ENCODE measurements around the gene KNDC1.
"Not testable (repeated sequence)": the region's sequence is repeated elsewhere in the genome, so short reads cannot be mapped to it uniquely, and the experiment has no call there.

KNDC1 gene

DNA sequence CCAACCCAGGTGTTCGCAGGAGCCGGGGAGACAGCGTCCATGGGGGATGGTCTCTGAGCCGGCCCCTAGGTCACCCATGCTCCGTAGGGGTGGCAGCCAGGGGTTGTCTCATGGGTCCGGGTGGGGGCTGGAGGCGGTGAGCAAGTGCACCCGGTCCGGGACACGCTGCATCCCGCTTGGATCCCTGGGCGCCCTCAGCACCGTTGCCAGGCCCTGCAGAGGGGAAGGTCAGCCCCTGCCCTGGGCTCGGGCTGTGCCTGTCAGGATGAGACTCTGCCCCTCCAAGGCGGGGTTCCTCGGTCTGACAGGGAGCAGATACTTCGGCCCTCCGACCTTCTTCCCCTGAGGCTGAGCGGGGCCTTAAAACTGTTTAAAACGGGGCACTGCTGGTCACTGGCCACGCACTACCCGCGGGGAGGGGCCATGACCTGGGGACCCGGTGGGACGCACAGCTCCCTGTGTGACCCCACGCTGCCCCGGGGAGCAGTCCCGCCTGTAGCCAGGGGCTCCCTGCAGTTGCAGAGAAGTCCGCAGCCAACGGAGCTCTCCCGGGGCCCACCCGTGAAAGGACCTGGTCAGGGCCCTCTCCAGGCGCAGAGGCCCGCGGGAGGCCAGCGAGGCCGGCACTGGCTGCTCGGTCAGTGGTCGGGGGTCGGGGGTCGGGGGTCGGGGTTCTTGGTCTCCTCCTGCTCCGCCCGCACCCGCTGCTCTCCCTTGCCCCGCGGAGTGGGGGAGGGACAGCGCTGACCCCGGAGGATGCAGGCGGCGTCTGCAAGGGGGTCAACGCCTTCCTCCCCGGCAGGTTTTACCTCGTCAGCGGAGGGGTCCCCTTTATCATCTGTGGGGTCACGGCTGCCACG, 33.4 kb upstream of the KNDC1 start:
- no peak for DNase-seq

DNA sequence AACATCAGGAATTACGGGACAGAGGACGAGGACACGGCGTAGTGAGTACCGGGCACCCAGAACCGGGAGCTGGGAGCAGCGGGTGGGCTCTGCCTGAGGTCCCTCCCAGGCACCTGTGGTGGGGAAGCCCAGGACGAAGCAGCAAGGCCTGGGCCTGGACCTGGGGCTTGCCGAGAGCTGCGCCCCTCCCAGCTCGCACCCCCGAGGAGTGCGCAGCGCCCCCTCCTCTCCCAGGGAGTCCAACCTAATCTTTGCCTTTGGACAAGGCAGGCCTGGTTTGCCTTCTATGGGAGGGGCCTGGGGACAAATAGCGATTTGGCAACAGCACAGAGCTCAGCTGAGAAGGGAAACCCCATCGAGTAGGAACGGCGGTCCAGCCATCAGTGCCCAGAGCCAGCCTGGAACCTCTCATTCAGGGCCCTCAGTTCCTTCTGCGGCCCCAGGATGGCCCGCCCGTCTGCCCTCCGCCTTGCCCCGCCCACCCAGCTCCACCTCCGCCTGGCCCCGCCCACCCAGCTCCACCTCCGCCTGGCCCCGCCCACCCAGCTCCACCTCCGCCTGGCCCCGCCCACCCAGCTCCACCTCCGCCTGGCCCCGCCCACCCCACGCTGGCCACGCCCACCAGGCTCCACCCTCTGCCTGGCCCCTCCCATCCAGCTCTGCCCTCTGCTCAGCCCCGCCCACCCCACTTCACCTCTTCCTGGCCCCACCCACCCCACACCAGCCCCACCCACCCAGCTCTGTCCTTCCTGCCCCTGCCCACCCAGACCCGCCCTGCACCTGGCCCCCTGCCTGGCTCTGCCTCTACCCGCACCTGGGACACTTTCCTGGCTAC, 32.5 kb upstream of the KNDC1 start:
- no peak for DNase-seq

DNA sequence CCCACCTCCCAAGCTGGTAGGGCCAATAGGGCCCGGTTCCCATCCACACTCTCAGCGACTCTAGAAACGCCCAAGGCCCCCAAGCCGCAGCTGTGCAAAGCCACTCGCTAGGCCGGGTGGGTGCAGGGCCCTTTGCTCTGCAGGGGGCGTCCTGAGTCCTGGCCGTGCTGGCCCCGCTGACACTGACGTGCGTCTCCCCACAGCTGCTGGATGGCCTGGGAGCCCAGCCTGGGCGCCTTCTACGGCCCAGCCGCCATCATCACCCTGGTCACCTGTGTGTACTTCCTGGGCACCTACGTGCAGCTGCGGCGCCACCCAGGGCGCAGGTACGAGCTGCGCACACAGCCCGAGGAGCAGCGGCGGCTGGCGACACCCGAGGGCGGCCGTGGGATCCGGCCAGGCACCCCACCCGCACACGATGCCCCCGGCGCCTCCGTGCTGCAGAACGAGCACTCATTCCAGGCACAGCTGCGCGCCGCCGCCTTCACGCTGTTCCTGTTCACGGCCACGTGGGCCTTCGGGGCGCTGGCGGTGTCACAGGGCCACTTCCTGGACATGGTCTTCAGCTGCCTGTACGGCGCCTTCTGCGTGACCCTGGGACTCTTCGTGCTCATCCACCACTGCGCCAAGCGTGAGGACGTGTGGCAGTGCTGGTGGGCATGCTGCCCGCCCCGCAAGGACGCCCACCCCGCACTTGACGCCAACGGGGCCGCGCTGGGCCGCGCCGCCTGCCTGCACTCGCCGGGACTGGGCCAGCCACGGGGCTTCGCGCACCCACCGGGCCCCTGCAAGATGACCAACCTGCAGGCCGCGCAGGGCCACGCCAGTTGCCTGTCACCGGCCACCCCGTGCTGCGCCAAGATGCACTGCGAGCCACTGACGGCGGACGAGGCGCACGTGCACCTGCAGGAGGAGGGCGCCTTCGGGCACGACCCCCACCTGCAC, 31.6 kb upstream of the KNDC1 start:
- no peak for DNase-seq

DNA sequence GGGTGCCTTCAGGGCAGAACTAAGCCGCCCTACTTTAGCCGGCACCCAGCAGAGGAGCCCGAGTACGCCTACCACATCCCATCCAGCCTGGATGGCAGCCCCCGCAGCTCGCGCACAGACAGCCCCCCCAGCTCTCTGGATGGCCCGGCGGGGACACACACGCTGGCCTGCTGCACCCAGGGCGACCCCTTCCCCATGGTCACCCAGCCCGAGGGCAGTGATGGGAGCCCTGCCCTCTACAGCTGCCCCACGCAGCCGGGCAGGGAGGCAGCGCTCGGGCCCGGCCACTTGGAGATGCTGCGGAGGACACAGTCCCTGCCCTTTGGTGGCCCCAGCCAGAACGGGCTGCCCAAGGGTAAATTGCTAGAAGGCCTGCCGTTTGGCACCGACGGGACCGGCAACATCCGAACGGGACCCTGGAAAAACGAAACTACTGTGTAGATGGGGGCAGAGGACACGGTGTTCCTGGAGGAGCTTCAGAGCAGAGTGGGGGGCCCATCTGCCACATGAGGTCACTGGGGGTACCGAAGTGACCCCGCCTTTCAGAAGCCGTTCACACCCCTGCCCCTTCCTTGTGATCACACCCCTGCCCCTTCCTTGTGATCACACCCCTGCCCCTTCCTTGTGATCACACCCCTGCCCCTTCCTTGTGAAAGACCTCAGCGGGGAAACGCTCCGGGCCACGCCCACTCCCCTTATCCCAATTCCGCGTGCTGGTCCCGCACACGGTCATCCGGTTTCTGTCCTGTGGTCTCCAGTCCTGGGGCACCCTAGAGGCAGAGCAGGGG, 30.8 kb upstream of the KNDC1 start:
- no peak for DNase-seq

DNA sequence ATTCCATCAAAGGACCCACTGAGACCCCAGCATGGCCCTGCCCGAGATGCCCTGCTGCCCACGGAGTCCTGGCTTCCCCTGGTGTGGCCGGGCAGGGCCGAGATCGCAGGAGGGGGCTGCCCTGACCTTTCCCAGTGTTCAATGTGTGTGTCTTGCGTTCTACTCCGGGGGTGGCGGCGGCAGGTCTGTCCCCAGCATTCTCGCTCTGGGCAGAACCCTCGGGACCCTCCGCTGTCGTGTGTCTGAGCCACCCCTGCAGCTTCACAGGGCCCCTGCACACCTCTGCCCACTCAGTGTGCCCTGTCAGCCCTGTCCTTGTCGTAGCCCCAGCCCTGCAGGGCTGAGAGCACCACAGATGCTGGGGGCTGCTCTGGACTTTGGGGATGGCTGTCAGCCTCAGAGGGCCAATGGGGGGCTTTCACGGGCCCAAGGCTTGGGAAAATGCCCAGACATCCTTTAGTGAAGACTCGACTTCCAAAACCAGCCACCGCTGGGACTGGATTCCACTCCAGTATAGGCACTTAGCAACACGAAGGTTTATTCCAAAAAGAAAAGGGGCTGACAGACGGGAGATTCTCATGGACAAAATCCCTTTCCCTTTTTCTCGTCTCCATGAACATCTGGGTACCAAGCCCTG, 30.0 kb upstream of the KNDC1 start:
- no peak for DNase-seq

DNA sequence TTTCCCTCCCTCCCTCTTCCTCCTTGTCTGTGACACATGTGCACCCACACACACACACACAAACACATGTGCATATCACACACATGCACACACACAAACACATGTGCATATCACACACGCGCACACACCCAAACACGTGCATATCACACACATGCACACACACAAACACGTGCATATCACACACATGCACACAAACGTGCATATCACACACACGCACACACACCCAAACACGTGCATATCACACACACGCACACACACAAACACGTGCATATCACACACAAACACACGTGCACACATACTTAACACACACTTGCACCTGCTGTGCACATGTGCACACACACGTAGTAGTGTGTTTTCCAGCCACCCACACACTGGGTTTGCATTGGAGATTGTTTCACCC, 29.4 kb upstream of the KNDC1 start:
- no peak for DNase-seq

DNA sequence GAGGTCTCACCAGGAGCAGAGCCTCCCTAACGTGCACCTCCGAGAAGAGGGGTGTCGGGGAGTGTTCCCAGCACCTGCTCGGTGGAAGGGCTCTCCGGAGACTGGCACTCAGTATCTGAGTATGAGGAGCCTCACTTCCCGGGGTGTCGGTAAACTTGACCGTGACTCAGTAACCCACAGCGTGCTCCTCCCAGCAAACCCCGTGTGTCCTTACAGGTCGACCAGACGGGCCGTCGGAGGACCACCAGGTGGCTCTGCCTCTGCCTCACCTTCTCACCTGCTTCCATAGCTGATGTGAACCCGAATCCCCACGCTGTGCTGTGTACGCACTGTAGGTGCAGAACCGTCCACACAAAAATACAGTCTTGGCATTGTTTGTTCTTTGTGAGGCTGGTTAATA, 29.0 kb upstream of the KNDC1 start:
- no peak for DNase-seq

DNA sequence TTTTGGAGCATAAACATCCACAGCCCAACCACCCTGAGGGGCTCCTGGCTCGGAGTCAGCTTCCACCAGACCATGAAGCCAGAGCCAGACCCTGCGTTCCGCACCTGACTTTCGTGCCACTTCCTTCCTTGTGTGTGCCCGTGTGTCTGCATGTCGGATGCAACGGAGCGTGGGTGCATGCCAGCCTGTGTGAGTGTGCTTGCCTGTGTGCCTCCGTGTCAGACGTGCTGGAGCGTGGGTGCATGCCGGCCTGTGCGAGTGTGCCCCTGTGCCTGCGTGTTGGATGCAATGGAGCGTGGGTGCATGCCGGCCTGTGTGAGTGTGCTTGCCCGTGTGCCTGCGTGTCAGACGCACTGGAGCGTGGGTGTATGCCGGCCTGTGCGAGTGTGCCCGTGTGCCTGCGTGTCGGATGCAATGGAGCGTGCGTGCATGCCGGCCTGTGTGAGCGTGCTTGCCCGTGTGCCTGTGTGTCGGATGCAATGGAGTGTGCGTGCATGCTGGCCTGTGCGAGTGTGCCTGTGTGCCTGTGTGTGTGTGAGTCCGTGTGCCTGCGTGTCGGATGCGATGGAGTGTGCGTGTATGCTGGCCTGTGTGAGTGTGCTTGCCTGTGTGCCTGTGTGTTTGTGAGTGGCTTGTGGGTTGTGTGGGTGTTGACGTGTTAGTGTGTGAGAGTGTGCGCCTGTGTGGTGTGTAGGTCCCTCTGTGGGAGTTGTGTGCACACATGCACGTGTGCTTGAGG, 28.1 kb upstream of the KNDC1 start:
- DNase-seq, result no peak

DNA sequence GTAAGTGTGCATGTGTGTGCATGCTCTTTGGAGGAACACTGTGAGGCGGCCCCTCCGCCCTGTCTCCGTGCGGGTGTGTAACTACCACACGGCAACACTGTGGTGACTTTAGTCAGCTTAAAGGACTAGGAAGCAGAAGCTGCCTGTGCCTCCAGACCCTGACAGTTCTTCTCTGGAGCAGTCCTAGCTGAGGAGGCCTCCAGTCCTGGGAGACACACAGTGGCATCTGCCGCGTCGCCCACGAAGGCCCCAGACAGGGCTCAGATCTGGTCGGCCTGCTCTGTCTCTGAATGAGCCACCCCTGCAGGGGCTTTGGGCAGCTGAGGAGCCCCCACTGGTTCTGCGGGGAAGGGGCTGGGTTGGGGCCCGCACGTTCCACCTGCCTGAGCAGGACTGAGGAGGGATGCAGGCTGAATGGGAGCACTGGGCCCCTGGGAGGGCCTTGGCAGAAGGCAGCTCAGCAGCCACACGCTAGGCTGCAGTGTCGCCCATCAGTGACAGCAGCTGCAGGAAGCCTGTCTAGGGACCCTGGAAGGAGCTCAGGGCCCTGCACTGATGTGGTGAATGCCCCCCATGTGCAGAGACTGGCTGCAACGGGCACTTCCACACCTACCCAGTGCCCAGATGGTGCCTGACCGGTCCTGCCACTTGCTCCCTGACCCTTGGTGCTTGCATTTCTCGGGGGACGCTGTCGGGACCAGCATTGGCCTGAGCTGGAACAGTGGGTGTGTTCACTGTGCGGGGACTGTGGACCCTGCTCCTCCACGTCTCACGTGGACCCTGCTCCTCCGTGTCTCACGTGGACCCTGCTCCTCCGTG, 27.3 kb upstream of the KNDC1 start:
- DNase-seq, result no peak

DNA sequence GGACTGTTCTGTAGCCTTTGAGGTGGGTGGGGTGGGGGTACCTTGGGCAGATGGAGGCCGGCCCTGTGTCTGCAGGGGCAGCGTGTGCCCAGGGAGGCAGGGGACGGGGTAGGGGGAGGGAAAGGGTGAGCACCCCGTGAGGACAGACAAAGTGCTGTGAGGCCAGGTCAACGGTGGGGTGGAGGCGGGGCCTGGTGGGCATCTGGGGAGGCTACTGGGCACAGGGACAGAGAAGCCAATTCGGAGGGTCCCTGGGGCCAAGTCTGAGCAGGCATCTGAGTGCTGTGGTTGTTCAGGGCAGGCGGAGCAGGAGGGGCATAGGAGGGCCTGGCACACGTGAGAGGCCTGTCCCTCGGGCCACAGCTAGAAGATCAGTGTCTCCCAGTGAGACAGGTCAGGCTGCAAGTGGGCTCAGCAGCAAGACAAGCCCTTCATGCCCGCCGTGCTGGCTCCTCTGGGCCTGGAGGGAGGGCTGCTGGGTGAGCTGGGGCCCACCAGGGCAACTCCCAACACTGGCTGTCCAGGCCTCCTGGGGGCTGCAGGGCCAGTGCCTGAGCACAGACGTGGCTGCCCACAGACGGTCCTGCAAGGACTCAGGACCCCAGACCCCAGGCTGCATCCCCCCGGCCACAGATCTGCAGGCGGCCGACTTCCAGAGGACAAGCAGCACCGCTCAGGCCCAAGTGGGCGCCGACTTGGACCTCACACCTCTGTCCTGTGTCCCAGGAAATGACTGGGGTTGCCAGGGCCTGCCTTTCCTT, 26.4 kb upstream of the KNDC1 start:
- no peak for DNase-seq

DNA sequence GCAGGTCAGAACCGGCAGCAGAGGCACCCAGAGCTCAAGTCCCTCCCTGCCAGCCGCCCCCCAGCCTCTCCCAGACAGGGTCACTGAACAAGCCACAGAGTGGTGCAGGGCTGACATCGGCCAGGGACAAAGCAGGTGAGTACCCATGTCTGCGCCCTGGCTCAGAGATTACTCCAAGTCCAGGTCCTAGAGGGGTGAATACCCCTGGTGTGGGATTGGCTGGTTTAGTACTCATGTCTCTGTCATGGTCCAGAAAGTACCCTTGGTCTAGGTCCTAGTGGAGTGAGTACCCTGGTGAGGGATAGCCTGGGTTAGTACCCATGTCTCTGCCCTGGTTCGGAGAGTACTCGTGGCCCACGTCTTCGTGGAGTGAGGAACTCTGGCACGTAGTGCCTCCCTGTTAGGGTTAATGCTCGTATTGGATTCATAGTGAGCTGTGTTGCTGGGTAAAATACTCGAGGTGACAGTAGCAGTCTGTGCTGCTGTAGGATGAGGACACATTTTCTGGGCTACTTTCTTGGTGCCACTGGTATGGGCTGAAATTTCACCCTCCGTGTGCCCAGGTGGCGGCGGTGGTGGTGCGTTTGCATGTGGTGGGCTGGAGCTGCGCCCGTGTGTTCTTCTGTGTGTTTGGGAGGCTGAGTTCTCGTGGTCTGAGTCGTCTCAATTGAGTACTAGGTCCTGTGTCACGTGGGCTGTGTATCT, 25.5 kb upstream of the KNDC1 start:
- no peak for DNase-seq

DNA sequence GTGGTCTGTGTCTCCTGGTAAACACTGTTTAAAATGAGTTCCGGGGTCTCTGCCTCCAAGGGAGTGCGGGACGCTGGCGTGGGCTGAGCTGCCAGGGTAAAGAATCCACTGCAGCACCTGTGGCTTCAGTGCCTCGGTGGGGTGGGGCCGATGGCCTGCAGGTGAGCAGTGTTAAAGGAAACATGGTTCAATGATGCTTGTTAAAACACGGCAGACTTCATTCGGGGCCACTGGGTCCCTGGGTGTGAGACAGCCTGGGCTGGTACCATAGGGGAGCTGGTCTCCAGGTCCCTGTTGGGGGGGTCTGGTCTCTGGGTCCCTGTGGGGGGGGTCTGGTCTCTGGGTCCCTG, 24.9 kb upstream of the KNDC1 start:
- DNase-seq, result no peak

DNA sequence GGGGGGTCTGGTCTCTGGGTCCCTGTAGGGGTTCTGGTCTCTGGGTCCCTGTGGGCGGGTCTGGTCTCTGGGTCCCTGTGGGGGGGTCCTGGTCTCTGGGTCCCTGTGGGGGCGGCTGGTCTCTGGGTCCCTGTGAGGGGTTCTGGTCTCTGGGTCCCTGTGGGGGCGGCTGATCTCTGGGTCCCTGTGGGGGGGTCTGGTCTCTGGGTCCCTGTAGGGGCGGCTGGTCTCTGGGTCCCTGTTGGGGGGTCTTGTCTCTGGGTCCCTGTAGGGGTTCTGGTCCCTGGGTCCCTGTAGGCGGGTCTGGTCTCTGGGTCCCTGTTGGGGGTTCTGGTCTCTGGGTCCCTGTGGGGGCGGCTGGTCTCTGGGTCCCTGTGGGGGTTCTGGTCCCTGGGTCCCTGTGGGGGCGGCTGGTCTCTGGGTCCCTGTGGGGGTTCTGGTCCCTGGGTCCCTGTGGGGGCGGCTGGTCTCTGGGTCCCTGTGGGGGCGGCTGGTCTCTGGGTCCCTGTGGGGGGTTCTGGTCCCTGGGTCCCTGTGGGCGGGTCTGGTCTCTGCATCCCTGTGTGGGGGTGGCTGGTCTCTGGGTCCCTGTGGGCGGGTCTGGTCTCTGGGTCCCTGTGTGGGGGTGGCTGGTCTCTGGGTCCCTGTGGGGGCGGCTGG, 22.4 kb upstream of the KNDC1 start:
- not testable (repeated sequence) for DNase-seq

DNA sequence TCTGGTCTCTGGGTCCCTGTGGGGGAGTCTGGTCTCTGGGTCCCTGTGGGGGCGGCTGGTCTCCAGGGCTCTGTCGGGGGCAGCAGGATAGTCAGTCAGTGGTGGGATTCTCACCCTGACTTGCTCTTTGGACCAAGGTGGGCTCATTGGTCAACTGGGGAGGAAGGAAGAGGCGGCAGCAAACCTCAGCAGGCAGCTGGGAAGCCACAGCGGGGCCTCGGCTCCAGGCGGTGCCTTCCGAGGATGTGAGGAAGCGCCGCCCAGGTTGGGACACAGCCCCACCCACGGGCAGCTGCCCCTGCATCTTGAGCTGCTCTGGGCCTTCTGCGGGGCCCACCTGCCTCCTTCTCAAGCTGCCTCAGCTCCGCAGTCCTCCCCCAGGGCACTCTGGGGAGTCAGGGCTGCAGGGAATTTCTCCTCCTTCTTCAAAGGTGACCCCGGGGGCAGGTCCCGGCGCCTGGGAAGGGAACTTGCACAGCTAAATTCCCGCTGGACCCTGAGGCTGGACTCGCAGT, 20.4 kb upstream of the KNDC1 start:
- peak in 1 of 3 experiments; percentile 41 for DNase-seq

DNA sequence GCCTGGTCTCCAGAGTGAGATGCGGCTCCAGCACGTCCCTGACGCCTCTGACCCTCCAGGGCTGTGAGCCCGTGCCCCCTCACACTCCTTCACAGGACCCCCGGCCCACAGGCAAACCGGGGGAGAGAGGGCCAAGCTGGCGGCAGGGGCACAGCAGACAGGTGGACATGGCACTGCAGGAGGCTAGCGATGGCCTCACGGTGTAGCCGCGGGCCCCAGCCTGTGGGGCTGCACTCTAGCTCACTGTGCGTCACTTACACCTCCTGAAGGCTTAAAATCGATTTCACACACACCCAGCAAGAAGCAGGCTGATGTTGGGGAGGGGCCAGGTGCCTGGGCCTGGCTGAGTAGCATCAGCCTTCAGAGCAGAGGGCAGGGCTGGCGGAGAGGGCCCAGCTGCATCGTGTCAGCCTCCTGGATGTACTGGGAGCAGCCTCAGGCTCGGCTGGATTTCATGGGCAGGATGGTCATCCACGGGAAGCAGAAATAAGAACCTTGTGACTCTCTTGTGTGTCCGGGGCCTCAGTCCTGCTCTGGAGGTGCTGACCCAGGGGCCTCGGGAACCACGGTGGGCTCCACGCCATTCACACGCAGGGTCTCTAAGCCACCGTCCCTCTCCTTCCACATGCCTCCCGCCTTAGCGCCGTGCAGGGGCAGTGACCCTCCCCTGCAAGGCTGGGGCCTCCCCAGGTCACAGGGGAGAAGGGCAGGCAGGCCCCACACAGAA, 19.4 kb upstream of the KNDC1 start:
- no peak for DNase-seq

DNA sequence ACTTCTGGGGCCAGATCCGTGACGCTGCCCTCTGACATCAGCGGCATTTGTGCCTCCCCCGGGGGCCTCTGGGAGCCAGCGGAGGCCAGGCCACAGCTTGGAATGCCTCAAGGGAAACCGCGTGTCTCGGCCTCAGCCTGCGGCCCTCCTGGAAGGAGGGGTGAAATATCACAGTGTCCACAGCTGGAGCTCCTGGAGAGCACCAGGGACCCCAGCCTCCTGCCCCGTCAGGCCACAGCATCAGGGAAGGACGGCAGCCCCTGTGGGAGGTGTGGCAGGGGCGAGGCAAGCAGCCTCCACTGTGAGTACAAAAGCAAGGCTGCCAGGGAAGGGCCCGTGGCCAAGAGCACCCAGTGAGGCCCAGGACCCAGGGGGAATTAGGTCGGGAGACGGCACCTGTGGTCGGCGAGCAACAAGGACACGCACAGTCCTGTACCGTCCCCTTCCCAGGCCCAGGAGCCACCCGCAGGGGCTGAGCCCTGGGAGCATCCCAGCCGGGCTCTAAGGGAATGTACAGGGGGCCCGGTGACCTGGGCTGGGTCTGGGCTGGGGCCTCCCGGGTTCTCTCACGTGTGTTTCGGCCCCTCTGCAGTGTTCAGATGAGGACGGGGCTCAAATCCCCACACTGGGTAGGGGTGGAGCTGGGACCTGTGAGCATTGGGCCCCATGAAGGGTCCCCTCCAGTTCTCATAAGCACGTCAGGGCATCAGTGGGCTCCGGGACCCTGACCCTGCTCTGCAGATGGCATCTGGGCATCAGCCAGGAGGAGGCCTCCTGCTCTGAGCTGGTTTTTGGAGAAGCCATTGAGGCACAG, 18.7 kb upstream of the KNDC1 start:
- no peak for DNase-seq

Data from NCI-H1417 (cell line).